GM18951 (cell line): Measurements from ENCODE around the gene SLC22A5.
A peak's percentile ranks its signal among the peaks of the same experiment; 100 is the strongest.

Experiments used
- POLR2A ChIP-seq: IDR thresholded peaks from 4 replicates; pipeline ENCODE4 v1.6.1; 2011; ENCODE audit warnings: mild to moderate bottlenecking; ENCODE audit not compliant: insufficient read length, insufficient read depth; ENCODE audit errors: extremely low read depth
- in situ Hi-C: fragments of 300-500 bp; cut with MboI; formaldehyde crosslinking; loops from one replicate; pipeline ENCODE4 v1.12.0; 2022; ENCODE audit warnings: low sequenced_read_pairs, mixed read lengths, inconsistent platforms; ENCODE audit not compliant: unreplicated experiment

Gene SLC22A5

DNA sequence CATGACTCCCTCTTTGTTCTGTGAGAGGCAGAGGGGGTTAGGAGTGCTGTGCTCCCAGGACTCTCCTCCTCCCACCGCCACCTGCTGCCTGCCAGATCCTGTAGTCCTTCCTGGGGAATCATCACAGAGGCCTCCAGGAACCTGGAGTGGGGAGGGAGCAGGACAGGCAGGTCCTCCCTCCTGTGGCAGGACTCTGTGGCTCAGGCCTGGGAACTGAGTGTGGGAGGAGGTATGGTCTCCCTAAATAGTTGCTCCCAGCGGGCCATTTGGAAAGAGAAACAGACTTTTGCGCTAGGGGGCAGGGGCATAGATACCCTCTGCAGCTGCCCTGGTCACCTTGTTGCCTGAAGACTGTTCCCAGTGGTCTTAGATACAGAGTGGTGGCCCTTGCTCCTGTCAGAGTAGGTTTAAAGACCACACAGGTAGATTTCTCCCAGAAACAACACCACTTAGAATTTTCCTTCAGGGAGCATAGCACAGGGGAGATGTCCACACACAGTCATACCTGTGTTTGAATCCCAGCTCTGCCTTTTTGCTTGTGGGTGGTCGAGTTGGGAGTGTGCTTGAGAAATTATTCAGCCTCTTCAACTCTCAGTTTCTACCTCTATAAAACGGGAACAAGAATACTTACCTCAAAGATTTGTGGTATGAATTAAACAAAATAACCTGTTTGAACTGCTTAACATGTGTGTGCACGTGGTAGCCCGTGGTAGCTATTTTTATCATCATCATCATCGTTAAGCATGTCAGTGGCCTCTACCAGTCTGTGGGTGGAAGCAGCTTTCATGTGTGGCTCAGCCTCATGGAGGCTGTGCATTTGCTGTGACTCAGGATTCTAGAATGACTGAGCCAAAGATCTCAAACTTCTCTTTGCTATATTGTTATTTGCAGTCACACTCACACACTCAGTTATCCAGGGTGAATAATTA lies 55.8 kb downstream of the SLC22A5 start:
- in situ Hi-C loops = no loop called here
- TF ChIP-seq POLR2A = peak; percentile 49

DNA sequence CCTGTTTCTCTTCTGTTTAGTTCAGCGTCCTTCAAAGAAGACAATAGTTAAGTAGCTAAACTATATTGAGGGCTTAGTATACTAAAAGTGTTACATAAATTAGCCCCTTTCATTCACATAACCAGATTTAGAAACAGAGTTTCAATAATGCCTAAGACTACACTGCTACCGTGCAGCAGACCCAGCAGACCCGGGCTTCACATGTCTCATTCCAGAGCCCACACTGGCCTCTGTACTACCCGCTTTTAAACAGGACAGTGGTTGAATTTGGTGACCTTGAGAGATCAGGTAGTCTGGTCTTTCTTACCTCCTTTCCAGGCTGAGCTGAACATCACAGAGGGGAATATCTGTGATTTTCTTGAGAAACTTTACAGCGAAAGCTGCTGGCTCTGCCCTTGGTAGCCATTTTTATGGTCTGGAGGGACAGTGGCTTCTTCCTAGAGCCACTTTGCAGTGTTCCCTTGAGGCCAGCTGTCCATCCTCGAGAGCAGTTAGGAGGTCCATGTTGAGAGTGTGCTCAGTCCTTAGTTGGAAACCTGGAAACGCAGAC lies 56.5 kb downstream of the SLC22A5 start:
- TF ChIP-seq POLR2A = no peak
- in situ Hi-C loops = no loop called here

DNA sequence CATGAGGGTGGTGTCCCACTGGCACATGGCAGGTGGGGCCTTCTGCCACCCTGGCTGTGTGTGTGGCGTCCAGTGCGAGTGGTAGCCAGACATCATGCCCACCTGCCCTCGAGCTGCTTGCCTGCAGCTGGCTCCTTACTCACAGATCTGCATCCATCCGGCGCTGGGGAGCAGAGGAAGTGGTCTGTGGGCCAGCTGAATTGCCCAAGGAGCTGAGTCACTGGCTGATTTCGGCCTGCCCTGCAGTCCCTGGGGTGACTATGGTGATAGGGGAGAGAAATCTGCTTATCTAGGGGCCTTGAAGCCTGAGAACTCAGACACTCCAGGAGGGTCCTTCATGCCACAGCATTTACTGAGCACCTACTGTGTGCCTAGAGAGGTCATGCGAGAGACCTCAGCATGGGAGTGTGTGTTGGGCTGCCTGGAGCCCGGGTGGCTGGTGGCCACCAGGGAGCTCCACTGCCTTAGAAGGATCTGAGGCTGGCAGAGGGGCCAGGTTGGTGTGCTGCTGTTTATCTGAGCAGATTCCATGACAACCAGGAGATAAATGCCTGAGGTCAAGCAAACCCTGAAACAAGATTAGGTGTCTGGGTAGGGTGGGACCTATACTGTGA lies 57.1 kb downstream of the SLC22A5 start:
- TF ChIP-seq POLR2A = peak; percentile 64
- in situ Hi-C loops = no loop called here

DNA sequence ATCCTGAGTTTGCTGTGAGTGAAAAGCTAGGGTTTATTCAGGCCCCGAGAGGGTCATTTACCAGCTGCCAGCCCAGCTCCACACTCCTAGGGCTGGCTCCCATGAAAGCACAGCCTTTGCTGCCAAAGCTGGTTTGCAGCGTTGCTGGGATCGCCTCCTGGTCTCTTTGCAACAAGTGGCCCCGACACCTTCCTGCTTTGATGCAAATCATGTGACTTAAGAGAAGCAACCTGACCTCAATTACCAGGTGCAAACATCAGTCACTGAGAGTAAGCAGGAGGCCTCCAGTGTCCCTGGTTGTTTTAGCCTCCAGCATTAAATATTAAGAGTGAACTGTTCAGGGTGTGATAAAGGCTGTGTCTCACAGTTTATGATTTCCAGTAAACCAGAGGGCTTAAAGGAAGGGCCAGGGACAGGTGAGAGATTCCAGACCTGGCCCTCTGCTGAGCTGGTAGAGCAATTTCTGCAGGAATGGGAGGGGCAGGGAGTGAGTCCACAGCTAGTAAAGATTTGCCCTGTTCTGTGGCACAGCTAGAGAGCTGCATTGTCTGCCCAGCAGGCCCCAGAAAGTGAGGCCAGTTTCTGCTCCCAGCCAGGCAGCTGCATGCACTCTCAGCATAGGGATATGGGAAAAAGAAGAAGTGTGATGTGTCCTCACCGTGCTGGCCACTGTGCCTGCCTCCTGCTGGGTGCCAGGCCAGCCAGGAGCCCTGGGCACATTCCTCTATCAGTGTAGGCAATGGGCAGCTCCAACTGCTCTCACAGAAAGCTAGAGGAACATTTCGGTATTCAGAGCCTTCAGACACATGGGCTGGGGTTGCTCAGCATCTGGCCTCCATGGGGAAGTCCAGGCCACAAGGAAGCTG lies 58.0 kb downstream of the SLC22A5 start:
- in situ Hi-C loops = no loop called here
- TF ChIP-seq POLR2A = peak; percentile 38

DNA sequence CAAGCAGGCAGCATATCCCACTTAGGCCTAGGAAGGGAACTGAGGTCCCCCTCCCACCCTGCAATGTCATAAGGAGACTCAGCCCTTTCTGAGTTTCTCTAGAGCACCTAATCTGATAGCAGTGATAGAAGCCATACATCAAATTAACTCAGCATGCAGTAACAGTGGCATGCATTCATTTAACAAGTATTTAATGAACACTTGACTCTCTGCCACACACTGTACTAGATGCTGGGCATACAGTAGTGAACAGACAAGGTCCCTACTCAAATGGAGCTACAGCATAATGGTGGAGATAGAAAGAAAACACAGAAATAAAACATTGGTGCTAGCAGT lies 58.6 kb downstream of the SLC22A5 start:
- in situ Hi-C loops = no loop called here
- no peak for TF ChIP-seq POLR2A

DNA sequence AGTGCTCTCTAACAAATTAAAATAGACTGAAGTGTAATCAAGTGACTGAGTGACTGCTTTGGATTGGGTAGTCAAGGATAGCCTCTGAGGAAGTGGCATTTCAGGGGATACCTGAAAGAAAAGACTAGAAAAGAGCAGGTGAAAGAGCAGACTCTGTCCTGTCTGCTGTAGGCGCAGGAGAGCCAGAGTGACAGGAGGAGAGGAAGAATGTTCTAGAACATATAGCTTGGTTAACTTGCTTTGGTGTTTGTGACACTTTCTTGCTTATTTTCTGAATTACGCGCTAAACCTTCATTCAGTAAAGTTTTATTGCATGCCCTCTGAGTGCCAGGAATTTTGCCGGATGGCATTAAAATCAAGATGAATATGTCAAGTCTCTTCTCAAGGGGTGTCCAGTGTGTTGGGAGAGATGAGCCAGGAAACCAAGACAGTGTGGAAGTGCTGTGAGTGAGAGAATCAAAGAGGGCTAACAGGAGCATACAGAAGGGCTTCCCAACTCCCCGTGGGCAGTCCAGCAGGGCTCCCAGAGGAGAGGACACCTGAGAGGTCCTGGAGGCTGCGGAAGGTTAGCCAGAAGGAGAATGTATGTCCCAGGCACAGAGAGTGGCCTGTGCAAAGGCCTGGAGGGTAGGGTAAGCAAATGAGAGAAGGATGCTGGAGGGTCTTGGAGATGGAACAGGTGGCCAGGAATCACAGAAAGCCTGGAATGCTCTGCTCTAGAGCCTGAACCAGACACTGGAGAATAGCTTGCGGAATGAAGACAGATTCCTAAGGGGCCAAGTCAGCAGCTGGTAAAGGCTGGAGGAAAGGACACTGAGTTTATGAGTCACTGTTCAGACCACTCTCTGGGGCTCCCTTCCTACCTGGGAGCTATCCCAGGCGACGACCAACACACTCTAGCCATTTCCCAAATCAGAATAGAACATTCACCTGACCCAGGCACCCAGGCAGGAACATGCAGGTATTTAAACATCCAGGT lies 59.3 kb downstream of the SLC22A5 start:
- in situ Hi-C loops = no loop called here
- no peak for TF ChIP-seq POLR2A

DNA sequence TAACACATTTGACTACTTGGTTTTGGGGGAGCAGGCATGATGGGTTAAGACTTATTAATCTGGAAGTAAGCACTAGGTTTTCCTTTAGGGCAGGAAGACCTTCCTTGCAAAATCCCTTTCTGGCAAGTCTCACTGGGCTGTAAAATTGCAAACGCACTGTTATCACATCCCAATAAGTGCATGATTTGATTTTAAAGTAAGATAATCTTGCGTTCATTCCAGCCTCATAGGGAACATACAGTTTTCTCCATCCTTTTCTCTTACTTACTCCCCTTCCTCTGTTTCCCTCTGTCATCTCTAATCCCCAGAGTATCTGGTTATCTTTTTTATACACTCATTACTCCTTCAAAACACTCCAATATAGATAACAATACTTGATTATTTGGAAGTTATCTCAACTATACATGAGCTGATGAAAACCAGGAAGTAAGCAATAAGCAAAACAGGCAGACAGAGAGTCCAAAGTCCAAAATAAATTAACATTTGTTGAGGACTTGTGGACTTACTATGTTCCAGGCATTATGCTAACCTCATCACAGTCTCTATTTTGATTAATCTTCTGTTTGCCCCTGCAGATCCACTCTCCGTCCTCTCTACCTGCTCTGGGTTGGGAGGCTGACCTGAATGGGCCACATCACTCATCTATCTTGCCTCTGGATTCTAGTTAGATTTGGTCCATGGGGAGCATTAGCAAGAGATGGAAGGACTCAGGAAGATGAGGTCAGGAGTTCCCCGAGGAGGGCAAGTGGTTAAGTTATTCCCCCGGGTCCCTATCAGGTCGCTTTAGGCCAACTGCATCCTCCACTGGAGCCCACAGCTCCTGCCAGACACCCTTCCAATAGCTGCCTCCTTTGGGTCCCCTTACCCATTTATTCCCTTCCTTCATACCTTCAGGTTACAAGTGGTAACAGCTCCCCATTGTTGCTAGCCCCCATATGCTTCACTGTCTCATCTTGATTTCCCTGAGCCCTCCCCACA lies 60.2 kb downstream of the SLC22A5 start:
- TF ChIP-seq POLR2A = peak; percentile 16
- in situ Hi-C loops = no loop called here

DNA sequence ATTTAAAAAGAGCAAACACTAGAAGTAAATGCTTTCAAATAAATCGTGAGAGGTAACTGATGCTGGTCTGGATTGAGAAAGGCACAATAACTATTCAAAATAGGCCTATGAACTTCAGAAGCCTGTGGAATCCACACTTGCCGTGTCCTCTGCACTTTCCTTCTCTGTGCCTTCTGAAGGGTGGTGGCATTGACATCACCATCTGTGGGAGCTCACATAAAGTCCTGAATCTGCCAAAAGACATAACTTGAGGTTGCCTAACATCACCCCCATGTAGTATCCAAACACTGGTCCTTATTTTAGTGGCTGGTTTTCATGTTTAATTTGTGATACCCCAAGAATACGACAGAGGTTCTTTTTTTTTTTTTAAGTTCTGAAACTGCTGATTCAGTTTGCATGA lies 61.2 kb downstream of the SLC22A5 start:
- in situ Hi-C loops = no loop called here
- TF ChIP-seq POLR2A = no peak

DNA sequence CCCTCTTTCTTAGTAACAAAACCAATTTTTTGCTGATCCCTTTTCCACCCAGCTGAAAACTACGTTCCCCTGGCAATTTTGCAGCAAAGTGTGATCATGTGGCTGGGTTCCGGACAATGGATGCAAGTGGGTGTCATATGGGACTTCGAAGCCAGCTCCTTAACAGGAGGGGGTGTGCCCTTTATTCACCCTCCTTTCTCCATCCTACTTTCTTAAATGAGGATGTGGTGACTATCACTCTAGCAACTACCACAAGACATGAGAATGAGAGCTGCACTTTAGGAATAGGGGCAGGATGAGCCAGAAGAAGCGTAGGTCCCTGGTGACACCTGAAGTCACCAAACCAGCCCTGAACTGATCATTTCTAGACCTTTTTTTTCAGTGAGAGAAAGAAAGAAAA lies 62.1 kb downstream of the SLC22A5 start:
- in situ Hi-C loops = no loop called here
- TF ChIP-seq POLR2A = no peak

DNA sequence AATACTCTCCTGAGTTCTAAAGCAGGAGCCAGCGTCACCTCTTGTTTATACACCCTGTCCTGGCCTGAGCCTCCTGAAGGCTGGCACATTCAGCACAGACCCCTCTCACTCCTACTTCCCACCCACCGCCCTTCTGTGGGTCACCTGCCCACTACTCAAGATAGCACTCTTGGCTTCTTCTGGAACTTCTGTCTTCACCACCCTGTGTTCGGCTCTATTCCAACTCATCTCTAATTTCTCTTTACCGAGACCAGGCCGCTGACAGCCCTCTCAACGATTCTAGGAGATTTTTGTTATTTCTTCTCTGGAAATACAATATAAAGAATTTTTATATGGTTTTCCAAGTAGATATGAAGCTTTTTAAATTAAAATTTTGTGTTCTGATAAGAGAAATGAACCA lies 63.6 kb downstream of the SLC22A5 start:
- in situ Hi-C loops = no loop called here
- no peak for TF ChIP-seq POLR2A
